ENCODE data around the gene KLK2. TPM values are rescaled to one million over a fixed set of nuclear protein-coding genes. Genes with fewer than 3 reads are reported as not detected.
"Not testable (repeated sequence)": the region's sequence is repeated elsewhere in the genome, so short reads cannot be mapped to it uniquely, and the experiment has no call there.

KLK2 gene
- total RNA-seq, 6 experiments from 2014 or later = not detected

- Mint-ChIP-seq H3K9me3 (peaks cover 9% of the 10 kb centered on the region; the same call in 1 of the 2 replicates), H3K4me3 (no peak overlapping the region), H3K4me1 (ENCODE audit: low read depth) (peaks cover 7% of the 10 kb centered on the region), H3K27ac (no peak overlapping the region), H3K36me3 (ENCODE audit: low read depth) (no peaks in the 10 kb centered on the region), H3K27me3 (ENCODE audit: insufficient read depth) (peaks cover 4% of the 10 kb centered on the region)
- TF ChIP-seq CTCF (IDR thresholded peaks at IDR 0.05) = no peak
- no peak for DNase-seq
Measured at GRCh38 chr19:50894478-50895356, 21.5 kb downstream of the KLK2 start.

- not testable (repeated sequence) for H3K36me3 Mint-ChIP-seq (ENCODE audit: low read depth); H3K9me3 Mint-ChIP-seq; H3K4me1 Mint-ChIP-seq (ENCODE audit: low read depth); H3K4me3 Mint-ChIP-seq; H3K27ac Mint-ChIP-seq; DNase-seq; H3K27me3 Mint-ChIP-seq (ENCODE audit: insufficient read depth)
Measured at GRCh38 chr19:50896089-50896590, 22.9 kb downstream of the KLK2 start.

- peaks cover 9% of the 10 kb centered on the region; the same call in 1 of the 2 replicates for H3K9me3 Mint-ChIP-seq
- H3K36me3 Mint-ChIP-seq (ENCODE audit: low read depth) = no peaks in the 10 kb centered on the region
- H3K27ac Mint-ChIP-seq = no peak overlapping the region
- H3K4me1 Mint-ChIP-seq (ENCODE audit: low read depth) = no peaks in the 10 kb centered on the region
- TF ChIP-seq CTCF (IDR thresholded peaks at IDR 0.05) = no peak
- H3K4me3 Mint-ChIP-seq = no peak overlapping the region
- DNase-seq = peak; percentile 47
- H3K27me3 Mint-ChIP-seq (ENCODE audit: insufficient read depth) = peaks cover 4% of the 10 kb centered on the region
Measured at GRCh38 chr19:50896591-50897190, 23.5 kb downstream of the KLK2 start.

- Mint-ChIP-seq H3K36me3 (ENCODE audit: low read depth) (no peaks in the 10 kb centered on the region), H3K4me3 (no peak overlapping the region), H3K4me1 (ENCODE audit: low read depth) (no peaks in the 10 kb centered on the region), H3K9me3 (peaks cover 9% of the 10 kb centered on the region; the same call in 1 of the 2 replicates), H3K27ac (no peak overlapping the region), H3K27me3 (ENCODE audit: insufficient read depth) (peaks cover 4% of the 10 kb centered on the region)
- TF ChIP-seq CTCF (IDR thresholded peaks at IDR 0.05) = no peak
- DNase-seq = no peak
Measured at GRCh38 chr19:50897191-50897607, 24.0 kb downstream of the KLK2 start.

GRCh38 chr19:50897612-50898011 is 24.4 kb downstream of the KLK2 start:
- Mint-ChIP-seq H3K27ac (no peak overlapping the region), H3K4me3 (no peak overlapping the region), H3K4me1 (ENCODE audit: low read depth) (no peaks in the 10 kb centered on the region), H3K9me3 (peaks cover 5% of the 10 kb centered on the region; the same call in 1 of the 2 replicates), H3K36me3 (ENCODE audit: low read depth) (no peaks in the 10 kb centered on the region), H3K27me3 (ENCODE audit: insufficient read depth) (peaks cover 4% of the 10 kb centered on the region)
- no peak for TF ChIP-seq CTCF (IDR thresholded peaks at IDR 0.05)
- no peak for DNase-seq

GRCh38 chr19:50898018-50898417 is 24.8 kb downstream of the KLK2 start:
- Mint-ChIP-seq H3K27me3 (ENCODE audit: insufficient read depth) (peaks cover 6% of the 10 kb centered on the region), H3K27ac (no peak overlapping the region), H3K36me3 (ENCODE audit: low read depth) (no peaks in the 10 kb centered on the region), H3K4me3 (no peak overlapping the region), H3K4me1 (ENCODE audit: low read depth) (no peaks in the 10 kb centered on the region), H3K9me3 (peaks cover 5% of the 10 kb centered on the region; the same call in 1 of the 2 replicates)
- no peak for TF ChIP-seq CTCF (IDR thresholded peaks at IDR 0.05)
- DNase-seq = no peak
